GM21529 (cell line): Measurements from ENCODE around the gene BABAM2.

Source experiments
- ATAC-seq: cut with Tn5 transposase; IDR thresholded peaks from one replicate; pipeline ENCODE4 v1.9.1; 2021; ENCODE audit not compliant: unreplicated experiment

BABAM2 gene

DNA sequence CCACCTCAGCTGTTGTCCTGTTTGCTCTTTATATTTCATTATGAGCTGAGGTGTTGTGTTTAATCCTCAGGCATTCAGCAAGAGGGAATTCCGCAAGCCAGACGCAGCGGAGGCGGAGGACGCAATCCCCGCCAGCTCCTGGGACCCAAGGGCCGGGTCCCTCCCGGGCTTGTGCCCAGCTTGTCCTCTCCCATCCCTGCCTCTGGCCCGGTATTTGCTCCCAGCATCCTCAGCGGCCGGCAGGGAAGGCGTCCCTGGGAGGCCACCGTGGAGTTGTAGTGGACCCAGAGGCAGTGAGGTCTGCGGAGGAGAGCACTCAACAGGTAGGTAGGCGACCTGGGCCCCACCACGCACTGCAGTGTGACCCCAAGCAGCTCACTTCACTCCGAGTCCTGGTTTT is 459.7 kb downstream of the BABAM2 start:
- no peak for ATAC-seq

DNA sequence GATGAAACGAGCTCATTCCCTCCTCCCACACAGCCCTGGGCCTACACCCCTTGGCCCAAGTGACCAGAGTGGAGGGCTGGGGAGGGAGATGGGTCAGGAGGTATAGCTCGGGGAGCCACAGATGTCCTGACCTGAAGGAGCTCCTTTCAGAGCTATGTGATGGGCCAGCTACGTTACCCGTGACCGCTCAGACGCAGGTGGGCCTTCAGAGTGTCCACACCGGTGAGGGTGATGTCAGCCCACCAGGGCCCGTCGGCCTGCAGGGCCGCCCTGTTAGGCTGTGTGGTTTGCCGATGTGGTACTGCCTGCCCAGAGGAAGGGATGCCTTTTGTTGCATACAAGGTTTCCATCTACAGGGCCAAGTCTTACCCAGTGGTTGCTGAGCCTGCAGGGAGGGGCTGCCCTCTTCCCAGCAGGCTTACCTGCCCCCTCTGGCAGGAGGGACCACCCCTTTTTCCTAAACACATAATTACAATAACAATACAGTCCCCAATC is 460.3 kb downstream of the BABAM2 start:
- ATAC-seq, result no peak

DNA sequence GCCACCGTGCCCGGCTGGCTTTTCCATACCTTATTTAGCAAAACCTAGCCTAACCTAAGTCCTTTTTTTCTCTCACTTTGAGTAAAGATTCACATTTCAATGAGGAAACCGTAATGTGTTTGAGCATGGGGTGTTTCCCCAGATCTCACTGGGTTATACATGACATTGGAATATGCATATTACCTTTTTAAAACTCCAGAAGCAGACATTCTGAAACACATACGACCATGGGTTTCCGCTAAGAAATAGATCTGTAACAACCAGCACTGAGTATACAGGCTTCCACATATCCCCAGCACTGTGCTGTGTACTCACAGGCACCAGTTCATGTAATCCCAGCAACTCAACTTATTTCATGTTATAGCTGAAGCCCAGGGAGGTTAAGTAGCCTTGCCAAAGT is 461.1 kb downstream of the BABAM2 start:
- no peak for ATAC-seq

DNA sequence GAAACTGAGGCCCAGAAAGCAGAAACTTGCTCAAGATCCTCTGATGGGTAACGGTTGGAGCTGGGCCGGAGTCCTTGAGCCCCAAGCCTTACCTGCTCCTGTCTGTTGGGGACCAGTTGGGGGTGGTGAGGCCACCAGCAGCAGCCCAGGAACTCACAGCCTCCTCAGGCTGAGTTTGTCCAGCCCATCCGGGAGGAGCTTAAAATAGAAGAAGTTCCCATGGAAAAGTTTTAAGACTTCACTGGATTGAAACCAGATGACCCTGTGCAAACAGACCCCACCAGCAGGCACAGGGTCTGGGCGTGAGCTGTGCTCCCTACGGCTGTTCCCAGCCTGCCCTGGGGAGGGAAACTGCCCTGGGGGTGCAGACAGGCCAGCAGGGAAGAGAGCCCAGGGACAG is 461.6 kb downstream of the BABAM2 start:
- no peak for ATAC-seq

DNA sequence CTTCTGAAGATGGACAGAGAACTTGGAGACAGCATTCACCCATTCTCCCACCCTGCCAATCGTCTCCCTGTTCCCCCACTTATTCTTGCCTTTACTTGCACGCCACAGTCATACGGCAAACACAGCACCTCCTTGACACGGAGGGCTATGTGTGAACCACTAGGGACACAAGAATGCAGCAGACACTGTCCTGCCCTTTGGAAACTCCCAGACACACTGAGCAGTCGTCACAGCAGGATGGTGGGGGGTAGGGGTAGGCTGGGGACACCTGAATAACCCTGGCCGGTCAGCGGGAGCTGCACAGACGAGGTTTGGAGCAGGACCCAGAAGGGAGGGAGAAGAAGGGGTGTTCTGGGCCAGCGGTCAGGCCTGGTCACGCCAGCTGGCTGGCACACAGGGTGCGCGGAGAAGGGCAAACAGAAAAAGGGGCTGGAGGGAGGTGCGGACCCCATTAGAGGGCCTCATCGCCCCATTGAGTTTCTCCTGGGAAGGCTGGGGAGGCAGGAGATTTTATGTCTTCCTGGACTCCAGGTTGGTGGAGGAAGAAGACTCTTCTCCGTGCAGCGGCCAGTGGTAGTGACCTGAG is 462.2 kb downstream of the BABAM2 start:
- no peak for ATAC-seq

DNA sequence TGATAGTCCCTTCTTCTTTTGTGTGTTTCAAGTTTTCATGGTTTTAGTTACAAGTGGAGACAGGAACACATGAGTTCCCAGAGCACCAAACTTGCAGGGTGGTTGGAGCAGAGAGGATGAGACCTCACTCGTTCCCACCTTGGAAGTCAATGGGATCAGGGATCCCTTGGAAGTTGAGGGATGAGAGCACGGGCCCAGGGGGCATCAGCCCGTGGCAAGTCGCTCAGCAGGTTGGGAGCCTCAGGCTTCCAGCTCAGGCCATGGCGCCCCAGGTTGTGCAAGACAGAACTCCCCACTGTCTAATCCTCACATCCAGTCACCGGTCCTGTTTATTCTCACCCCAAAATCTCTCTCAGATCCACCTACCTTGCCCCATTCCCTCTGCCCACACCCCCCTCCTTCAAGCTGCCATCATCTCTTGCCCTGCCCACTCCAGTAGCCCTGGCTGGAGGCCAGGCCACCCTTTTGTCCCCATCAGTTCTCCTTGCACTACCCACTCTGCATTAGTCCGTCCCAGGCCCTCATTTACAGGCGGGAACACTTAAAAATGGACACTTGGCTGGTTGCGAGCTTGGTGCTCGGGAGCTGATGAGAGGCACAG is 464.5 kb downstream of the BABAM2 start:
- ATAC-seq, result no peak

DNA sequence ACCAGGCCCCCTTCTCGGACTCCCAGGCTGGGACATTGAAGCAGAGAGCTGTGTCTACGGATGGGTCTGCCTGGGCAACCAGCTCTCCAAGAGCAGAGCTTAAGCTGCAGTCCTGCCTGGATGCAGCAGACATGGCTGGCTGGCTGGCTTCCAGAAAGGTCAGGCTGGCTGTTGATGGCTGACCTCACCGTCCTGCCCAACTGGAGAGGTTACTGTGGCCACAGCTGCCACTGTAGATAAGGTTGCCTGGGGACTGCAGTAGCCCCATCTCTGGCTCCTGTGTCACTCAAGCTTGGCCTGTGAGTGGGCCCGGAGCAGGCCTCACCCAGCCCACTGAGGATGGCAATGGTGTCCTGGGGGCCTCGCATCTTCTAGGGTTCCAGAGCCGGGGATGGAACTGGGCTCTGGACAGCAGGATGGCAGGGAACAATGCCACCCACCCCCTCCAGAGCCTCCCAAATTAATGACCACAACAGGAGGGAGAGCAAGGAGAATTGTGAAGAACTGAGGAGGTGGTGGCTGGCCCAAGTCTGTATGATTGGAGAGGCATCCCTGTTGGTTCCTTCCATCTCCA is 465.1 kb downstream of the BABAM2 start:
- ATAC-seq, result no peak

DNA sequence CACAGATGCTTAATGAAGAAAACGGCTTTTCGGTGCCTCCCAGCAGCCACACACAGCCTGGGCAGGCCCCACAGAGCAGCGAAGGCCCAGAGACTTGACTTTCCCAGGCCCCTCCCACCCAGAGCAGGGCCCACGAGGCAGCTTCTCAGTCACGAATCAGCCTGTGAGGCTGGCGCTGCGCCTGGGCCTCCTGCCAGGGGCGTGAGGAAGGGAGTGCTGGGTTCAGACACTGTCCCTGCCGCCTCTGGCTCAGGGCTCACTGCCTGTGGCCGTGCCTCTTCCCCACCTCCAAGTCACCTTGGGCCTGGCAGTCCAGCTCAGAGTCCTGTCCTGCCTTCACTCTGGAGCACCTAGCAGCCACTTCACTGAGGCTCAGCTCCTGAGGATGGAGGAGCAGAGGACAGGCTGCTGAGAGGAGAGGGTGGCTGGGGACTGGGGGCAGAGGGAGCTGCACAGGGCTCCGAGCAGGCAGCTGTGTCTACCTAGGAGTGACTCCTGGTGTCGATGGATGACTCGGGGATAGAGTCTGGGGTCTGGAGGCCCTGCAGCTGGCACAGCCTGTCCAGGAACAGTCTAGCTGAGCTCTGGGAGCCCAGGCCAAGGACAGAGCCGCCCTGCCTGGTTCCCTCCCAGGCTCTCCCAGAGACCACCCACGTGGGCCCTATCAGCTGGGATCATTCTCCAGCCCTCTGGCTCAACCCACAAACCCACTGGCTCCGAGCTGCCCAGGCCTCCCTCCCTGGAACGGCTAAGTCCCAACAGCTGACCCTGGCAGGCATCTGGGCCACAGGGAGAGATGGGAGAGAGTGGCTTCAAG is 465.8 kb downstream of the BABAM2 start:
- ATAC-seq, result no peak

DNA sequence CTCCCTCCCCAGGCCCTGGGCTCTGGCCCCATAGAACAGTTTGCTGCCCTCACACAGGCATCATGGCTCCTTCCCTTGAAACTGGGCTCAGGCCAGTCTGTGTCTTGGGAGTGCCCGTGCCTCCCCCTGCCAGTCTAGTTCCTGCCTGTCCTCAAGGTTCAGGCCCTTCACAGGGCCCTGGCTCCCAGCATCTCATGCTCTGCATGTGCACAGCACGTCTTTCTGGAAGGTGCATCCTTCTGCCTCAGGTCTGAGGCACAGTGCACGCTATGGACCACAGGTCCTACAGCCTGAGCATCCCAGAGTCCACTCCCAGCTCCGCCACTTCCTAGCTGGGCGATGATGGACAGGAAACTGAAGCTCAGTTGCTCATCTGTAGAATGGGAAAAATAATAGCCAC is 466.5 kb downstream of the BABAM2 start:
- ATAC-seq, result no peak

DNA sequence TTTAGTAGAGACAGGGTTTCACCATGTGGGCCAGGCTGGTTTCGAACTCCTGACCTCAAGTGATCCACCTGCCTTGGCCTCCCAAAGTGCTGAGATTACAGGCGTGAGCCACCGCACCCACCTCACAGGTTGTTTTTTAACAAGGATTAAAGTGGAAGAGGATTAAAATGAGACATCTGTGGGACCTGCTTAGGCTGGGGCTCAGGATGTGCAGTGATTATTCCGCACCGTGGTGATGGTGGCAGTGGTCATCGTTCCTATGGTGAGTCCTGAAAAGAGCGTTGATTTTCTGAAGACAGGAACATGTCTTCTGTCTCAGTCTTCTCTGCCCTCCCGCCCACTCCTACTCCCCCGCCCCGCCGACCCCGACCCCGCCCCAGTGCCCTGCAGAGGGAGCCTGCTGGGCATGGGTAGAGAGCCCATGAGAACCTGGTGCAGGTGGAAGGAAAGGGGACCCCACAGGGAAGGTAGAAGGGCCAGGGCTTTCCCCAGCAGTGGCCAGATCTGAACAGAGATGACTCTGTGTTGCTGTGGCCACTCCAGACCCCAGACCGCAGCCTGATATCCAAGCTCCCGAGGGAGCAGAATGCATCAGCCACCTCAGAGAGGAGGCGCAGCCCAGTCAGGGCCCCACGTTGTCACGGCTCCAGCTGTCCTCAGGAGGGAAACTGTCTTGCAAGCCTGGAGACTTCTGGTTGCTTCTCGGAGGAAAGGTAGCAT is 467.6 kb downstream of the BABAM2 start:
- no peak for ATAC-seq

DNA sequence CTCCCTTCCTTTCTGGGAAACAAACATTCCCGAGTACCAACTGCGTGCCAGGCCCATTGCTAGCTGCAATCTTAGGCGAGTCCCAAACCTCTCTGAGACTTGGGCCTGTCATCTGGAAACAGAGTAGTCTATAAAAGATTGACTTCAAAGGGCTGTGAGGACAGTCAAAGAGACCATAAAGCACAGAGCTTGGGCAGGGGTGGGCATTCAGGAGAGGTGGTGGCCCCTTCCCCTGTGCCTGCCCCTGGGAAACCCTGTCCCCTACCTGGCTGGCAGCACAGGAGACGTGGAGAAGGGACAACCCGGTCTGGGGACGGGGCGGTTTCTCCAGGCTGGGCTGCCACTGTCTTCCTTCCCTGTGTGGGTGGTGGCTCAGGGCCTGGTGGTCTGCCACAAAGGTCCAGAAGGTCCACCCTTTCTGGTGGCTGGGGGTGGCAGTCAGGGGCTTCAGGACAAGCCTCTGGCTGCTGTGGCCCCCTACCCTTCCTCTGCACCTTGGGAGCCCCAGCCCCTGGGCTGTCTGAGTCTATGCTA is 468.2 kb downstream of the BABAM2 start:
- peak; percentile 5 for ATAC-seq

DNA sequence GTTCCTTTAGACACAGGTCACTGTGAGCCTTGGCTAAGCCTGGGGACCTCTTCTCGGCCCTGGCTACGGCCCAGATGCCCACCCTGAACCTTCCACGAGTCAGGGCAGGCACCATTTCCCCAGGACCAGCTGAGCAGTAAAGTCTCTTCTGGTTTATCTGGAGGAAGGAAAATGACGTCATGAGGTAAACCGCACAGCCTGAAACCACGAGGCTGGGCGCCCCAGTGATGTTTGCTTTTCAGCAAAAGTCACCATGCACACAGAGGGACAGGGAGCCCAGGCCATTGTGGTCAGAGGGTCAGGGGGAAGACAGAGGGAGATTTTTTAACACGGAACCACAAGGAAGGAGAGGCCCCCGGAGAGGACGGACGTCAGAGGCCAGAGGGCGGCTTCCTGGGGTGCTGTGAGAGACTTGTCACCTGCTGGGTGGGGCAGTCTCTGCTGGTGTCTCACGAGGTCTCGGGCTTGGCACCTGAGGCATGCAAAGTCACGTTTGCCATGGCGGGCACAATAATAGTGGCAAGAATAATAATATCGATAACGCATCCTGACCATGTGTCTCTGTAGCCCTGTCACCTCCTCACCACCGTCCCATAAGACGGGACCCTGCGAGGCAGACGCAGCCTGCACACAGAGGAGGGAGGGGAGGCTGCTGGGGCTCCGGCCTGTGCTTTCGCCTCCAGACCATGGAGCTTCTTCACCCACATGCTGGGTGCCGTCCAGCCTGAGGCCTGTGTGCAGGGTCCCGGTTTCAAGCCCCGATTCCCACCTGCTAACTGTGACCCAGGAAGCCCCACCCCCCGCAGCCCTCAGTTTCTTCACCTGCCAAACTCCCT is 468.9 kb downstream of the BABAM2 start:
- ATAC-seq, result peak; percentile 82

DNA sequence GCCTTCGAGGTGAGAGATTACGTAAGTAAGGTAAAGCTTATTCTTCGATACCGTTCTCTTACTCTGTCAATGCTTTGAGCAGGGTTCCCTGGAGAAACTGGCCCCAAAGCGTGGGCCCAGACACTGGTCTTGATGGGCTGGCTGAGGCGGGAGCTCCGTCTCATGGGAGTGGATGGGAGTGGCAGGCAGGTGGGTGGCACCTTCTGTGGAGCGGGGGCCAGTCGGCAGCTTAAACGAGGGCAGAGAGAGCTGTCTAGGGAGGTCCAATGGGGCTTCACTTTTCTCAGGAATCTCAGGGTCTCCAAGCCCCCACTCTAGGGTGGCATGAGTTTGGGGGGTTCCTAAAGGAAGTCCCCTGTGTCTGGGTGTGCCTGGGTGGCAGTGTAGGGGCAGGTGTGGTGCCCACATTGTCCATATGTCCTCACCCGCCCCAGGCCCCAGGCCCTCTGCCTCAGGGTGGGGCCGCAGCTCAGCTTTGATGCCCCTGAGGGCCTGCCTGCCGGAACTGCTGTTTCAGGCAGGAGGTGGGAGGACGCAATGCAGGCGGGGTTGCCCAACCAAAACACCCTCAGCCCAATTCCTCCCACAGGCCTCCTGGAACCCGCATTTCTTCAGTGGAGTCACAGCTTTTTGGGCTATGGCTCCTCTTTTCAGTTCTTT is 469.7 kb downstream of the BABAM2 start:
- no peak for ATAC-seq

DNA sequence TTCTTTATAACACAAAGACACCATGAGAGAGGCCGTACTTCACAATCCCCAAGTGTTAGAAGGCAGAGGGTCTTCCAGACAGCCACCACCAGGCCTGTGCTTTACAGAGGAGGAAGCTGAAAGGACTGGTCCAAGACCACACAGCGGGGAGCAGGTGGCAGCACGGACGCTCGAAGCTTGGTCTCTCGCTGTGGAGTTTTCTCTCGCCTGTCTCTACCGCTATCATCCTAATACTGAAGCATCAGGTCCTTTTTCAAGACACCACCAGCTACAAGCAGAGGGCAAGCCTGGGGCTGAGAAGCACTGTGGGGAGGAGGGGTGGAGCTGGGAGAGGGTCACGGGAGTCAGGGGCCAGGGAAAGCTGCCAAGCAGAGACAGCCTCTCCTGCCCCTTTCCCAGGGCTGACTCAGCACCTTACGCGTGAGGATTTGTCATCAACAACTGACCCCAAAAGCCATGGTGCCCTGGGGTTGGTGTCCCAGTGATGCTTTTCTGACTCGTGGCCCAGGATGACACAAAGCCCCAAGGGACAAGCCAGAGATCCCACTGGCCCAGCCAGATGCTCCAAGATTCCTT is 470.3 kb downstream of the BABAM2 start:
- no peak for ATAC-seq

DNA sequence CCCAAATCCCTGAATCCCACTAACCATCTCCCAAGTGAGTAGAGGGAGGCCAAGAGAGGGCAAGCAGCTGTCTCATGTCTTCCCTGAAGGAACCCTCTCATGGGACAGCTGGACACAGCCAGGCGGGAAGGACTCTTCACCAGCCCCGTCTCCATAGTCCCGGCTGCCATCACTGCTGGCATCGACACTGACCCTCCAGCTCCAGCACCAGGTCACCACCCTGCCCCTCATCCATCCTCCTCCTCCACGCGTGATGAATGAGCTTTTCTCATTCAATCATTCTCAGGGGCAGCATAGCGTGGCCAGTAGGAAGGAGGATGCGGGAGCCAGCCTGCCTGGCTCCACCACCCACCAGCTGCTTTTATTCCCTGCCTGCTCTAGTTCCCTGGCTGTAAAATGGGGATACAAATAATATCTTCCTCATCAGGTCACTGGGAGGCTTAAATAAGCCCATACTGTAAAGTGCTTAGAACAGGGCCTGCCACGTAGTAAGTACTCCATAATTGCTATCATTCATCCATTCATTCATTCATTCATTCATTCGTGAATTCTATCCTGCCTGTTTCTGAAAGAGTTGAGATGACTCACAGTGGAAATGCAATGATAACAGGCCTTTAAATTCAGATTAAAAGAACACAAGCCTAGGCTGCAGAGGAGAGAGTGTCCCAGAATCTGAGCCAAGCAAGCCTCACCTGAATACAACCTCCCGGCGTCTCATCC is 471.6 kb downstream of the BABAM2 start:
- ATAC-seq, result no peak

DNA sequence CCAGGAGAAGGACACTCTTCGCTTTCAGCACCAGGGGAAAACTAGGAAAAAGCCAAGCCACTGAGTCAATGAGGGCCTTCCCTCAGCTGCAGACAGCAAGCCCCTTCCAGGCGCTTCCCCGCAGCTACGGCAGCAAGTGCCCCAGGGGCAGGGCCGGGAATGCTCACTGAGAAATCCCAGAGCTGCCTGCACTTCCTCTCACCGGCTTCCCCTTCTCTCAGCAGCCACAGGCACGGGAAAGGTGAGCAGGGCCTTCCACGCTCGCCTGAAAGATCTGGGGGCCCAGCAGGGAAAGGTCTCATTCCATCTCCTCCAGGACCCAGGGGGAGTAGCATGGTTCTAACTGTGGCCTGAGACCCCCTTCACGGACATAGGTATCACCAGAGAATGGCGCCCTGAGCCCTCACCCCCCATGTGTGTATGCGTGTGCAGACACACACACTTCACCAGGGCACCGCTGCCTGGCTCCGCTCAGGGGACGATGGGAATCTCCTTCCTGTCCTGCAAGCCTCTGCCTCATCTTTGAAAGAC is 472.5 kb downstream of the BABAM2 start:
- ATAC-seq, result no peak

DNA sequence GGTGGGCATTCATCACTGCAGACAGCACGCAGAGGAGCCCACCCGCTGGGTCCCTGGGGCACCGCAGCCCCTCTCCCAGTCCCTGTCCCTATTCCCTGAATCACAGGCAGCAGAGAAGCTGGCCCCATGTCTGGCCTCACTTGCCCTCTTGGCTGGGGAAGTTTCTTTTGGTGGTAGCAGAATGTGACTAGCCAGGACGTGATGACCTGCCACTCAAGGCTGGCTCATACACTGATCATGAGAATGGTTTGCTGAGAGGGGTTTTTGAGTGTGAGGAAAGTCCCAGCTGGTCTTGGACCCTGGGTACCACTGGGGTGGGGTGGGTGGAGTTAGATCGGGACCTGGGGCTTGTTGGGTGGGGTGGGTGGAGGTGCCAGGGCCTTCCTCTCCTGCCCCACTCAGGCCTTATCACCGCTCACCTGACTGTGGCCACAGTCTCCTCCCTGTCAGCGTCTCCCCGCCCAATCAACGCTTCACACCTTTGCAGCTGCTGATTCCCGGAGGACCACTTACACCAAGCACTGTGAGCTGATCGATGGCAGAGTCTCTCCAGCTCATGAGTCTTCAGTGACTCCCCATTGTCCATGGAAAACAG is 473.3 kb downstream of the BABAM2 start:
- no peak for ATAC-seq

DNA sequence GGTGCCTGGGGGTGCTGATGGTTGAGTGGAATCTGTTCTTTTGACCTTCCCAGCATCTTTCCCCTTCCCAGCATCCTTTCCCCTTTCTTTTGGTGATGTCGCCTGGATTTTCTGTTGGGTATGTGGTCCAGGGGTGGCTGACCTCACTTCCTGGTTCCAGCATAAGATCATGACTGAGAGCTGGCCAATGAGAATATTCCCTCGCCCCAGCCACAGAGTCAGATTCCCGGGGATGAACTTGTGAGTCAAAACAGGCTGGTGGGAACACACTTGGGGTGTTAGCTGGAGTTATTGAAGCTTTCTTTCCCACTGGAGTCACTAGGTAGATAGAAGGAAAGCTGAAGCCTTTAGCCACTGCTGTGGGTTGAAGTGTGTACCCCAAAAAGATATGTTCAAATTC is 474.1 kb downstream of the BABAM2 start:
- ATAC-seq, result no peak
